ENCODE measurements around the gene GPX5.

GRCh38 chr6:28488916-28489365 is 36.7 kb upstream of the GPX5 start:
- TF ChIP-seq, protein P1, sequence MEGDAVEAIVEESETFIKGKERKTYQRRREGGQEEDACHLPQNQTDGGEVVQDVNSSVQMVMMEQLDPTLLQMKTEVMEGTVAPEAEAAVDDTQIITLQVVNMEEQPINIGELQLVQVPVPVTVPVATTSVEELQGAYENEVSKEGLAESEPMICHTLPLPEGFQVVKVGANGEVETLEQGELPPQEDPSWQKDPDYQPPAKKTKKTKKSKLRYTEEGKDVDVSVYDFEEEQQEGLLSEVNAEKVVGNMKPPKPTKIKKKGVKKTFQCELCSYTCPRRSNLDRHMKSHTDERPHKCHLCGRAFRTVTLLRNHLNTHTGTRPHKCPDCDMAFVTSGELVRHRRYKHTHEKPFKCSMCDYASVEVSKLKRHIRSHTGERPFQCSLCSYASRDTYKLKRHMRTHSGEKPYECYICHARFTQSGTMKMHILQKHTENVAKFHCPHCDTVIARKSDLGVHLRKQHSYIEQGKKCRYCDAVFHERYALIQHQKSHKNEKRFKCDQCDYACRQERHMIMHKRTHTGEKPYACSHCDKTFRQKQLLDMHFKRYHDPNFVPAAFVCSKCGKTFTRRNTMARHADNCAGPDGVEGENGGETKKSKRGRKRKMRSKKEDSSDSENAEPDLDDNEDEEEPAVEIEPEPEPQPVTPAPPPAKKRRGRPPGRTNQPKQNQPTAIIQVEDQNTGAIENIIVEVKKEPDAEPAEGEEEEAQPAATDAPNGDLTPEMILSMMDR (IDR thresholded peaks at IDR 0.05): no peak
- TF ChIP-seq SIN3A (IDR thresholded peaks at IDR 0.05; ENCODE audit: borderline replicate concordance, insufficient read depth, low read depth, low read length) (no peak), TCF7L2 (IDR thresholded peaks at IDR 0.05; ENCODE audit: low read depth, low read length) (no peak), POLR2AphosphoS5 (IDR thresholded peaks at IDR 0.05; ENCODE audit: low read depth, low read length) (peak; percentile 58; the same call in 1 of the 2 replicates)
- TF ChIP-seq, protein P2, sequence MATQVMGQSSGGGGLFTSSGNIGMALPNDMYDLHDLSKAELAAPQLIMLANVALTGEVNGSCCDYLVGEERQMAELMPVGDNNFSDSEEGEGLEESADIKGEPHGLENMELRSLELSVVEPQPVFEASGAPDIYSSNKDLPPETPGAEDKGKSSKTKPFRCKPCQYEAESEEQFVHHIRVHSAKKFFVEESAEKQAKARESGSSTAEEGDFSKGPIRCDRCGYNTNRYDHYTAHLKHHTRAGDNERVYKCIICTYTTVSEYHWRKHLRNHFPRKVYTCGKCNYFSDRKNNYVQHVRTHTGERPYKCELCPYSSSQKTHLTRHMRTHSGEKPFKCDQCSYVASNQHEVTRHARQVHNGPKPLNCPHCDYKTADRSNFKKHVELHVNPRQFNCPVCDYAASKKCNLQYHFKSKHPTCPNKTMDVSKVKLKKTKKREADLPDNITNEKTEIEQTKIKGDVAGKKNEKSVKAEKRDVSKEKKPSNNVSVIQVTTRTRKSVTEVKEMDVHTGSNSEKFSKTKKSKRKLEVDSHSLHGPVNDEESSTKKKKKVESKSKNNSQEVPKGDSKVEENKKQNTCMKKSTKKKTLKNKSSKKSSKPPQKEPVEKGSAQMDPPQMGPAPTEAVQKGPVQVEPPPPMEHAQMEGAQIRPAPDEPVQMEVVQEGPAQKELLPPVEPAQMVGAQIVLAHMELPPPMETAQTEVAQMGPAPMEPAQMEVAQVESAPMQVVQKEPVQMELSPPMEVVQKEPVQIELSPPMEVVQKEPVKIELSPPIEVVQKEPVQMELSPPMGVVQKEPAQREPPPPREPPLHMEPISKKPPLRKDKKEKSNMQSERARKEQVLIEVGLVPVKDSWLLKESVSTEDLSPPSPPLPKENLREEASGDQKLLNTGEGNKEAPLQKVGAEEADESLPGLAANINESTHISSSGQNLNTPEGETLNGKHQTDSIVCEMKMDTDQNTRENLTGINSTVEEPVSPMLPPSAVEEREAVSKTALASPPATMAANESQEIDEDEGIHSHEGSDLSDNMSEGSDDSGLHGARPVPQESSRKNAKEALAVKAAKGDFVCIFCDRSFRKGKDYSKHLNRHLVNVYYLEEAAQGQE (IDR thresholded peaks at IDR 0.05; ENCODE audit: insufficient read depth in 1 of 2, low read depth in 2 of 2, low read length in 1 of 2): no peak
